IMR-90 (cell line): Measurements from ENCODE around the gene CLMP.
A peak's percentile ranks its signal among the peaks of the same experiment; 100 is the strongest.

ENCODE experiments used
- FOS ChIP-seq: fragments of 150-350 bp; IDR thresholded peaks from 2 replicates; pipeline ENCODE4 v1.6.1; 2016; ENCODE audit warnings: low read depth, low read length
- POLR2A ChIP-seq: IDR thresholded peaks from 2 replicates; pipeline ENCODE4 v1.6.1; 2012; ENCODE audit warnings: mild to moderate bottlenecking, low read depth, low read length
- RAD21 ChIP-seq: IDR thresholded peaks from 2 replicates; pipeline ENCODE4 v1.6.1; 2012; ENCODE audit warnings: low read length, improper control_type of control experiment
- RFX5 ChIP-seq: IDR thresholded peaks from 2 replicates; pipeline ENCODE4 v1.8.0; 2012; ENCODE audit warnings: low read depth, mild to moderate bottlenecking, low read length, moderate library complexity
- TF ChIP-seq, protein P1 (sequence below): conservative IDR thresholded peaks from 2 replicates; pipeline ENCODE4 v1.5.1; 2012; ENCODE audit warnings: mild to moderate bottlenecking, low read depth, low read length, improper control_type of control experiment

DNA sequence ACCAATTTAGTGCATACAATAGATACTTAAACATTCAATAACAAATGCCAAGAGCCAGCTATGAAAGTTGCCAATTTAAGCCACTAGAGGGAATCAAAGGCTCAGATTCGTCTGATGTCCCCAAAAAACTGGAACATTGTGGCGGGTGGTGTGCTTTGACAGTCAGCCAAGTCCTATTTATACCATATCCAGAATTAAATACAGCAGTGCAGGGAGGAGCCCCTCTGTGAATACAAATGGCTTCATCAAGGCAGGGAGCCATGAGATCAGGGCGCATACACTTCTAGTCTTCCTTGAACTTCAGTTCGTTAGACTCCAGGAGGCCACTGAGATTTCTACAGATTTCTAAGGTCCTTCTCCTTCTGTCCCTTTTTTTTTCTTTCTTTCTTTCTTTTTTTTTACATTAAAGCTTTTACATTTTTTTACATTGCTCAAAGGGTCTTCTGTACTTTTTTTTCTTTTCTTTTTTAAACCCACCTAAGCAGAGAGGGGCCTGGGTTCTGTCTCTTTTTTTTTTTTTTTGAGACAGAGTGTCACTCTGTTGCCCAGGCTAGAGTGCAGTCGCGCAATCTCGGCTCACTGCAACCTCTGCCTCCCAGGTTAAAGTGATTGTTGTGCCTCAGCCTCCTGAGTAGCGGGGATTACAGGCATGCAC, 91.6 kb downstream of the CLMP start:
- no peak for TF ChIP-seq POLR2A
- TF ChIP-seq, protein P1, sequence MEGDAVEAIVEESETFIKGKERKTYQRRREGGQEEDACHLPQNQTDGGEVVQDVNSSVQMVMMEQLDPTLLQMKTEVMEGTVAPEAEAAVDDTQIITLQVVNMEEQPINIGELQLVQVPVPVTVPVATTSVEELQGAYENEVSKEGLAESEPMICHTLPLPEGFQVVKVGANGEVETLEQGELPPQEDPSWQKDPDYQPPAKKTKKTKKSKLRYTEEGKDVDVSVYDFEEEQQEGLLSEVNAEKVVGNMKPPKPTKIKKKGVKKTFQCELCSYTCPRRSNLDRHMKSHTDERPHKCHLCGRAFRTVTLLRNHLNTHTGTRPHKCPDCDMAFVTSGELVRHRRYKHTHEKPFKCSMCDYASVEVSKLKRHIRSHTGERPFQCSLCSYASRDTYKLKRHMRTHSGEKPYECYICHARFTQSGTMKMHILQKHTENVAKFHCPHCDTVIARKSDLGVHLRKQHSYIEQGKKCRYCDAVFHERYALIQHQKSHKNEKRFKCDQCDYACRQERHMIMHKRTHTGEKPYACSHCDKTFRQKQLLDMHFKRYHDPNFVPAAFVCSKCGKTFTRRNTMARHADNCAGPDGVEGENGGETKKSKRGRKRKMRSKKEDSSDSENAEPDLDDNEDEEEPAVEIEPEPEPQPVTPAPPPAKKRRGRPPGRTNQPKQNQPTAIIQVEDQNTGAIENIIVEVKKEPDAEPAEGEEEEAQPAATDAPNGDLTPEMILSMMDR: peak; percentile 75
- TF ChIP-seq RFX5: no peak
- peak; percentile 83 for TF ChIP-seq RAD21
- TF ChIP-seq FOS: no peak
